CD4-positive, alpha-beta T cell treated with Interleukin-15 for 1 hour (primary cell): Measurements from ENCODE around the gene RNASET2.
"Not testable (repeated sequence)": the region's sequence is repeated elsewhere in the genome, so short reads cannot be mapped to it uniquely, and the experiment has no call there.

Source experiments
- DNase-seq: peaks from one replicate; pipeline ENCODE4 v3.0.0-alpha.2; 2020

RNASET2 gene

GRCh38 chr6:166900130-166900708 lies 56.1 kb downstream of the RNASET2 start:
- DNase-seq: no peak

GRCh38 chr6:166898910-166899309 lies 57.4 kb downstream of the RNASET2 start:
- DNase-seq: no peak

DNA sequence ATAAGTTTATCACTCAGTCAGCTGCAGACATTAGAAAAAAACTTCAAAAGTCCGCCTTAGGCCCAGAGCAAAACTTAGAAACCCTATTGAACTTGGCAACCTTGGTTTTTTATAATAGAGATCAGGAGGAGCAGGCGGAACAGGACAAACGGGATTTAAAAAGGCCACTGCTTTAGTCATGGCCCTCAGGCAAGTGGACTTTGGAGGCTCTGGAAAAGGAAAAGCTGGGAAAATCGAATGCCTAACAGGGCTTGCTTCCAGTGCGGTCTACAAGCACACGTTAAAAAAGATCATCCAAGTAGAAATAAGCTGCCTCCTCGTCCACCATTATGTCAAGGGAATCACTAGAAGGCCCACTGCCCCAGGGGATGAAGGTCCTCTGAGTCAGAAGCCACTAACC lies 61.7 kb downstream of the RNASET2 start:
- DNase-seq: not testable (repeated sequence)

DNA sequence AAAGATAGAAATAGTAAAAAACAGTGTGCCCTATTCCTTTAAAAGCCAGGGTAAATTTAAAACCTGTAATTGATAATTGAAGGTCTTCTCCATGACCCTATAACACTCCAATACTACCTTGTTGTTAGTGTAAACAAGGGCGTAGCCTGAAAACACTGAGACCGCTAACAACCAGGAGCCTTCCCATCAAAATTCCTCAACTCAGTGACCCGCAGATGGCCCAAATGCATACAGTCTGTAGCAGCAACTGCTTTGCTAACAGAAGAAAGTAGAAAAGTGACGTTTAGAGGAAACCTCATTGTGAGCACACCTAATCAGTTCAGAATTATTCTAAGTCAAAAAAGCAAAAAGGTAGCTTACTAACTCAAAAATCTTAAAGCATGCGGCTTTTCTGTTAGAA lies 63.9 kb downstream of the RNASET2 start:
- DNase-seq: not testable (repeated sequence)

GRCh38 chr6:166886773-166887172 lies 69.6 kb downstream of the RNASET2 start:
- DNase-seq: not testable (repeated sequence)

DNA sequence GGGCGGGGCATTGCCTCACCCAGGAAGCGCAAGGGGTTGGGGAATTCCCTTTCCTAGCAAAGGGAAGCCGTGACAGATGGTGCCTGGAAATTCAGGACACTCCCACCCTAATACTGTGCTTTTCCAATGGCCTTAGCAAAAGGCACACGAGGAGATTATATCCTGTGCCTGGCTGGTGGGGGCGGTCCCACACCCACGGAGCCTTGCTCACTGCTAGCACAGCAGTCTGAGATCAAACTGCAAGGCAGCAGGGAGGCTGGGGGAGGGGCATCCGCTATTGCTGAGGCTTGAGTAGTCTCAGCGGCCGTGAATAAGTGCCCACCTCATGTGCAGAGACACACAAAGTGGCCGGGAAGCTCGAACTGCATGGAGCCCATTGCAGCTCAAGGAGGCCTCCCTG lies 71.4 kb downstream of the RNASET2 start:
- not testable (repeated sequence) for DNase-seq

DNA sequence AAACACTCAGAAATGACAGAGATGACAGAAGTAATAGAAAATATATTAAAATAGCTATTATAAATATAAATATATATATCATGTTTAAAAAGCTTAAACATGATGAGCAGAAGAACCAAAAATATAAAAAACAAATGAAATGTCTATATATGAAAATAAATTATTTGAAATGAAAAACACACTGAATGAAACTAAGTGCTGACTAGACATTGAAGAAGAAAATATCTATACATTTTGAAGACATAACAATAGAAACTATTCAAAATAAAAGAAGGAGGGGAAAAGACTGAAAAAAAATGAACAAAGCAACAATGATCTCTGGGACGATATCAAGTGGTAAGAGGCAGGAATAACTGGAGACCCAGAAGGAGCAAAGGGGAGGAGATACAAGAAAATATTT lies 76.8 kb downstream of the RNASET2 start:
- no peak for DNase-seq
